ENCODE results near the gene RASGRP3. TPM values are rescaled to one million over a fixed set of nuclear protein-coding genes. Genes with fewer than 3 reads are reported as not detected.

RASGRP3 gene
- polyA plus RNA-seq, 1 of the 3 experiments (the other 2 are of a cell fraction): 72.5 TPM

DNA sequence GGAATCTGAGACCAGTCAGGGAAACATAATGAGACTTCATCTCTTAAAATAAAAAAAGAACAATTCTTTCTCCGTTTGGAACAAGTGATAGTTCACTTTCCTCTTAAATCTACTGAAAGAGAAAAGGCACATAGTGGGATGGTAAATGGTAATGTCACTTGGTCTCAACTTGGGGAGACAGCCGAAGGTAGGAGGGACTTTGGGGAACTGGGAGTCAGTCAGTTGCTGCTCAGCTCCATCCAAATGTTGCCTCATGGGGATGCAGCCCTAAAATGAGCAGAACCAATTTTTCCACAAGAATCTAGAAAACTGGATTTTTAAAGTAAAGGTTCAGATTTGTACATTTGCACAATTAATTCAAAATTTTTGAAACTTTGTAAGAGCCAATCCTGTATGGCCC lies 19.2 kb downstream of the RASGRP3 start (continued):
- TF ChIP-seq, protein P1, sequence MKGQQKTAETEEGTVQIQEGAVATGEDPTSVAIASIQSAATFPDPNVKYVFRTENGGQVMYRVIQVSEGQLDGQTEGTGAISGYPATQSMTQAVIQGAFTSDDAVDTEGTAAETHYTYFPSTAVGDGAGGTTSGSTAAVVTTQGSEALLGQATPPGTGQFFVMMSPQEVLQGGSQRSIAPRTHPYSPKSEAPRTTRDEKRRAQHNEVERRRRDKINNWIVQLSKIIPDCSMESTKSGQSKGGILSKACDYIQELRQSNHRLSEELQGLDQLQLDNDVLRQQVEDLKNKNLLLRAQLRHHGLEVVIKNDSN (IDR thresholded peaks at IDR 0.05; ENCODE audit: borderline replicate concordance, low read depth): no peak
- TF ChIP-seq, protein P2, sequence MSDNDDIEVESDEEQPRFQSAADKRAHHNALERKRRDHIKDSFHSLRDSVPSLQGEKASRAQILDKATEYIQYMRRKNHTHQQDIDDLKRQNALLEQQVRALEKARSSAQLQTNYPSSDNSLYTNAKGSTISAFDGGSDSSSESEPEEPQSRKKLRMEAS (IDR thresholded peaks at IDR 0.05; ENCODE audit: low read depth): no peak
- TF ChIP-seq POLR2AphosphoS5 (IDR thresholded peaks at IDR 0.05; ENCODE audit: low read depth, low read length) (no peak), NFIC (IDR thresholded peaks at IDR 0.05; ENCODE audit: borderline replicate concordance) (no peak)

DNA sequence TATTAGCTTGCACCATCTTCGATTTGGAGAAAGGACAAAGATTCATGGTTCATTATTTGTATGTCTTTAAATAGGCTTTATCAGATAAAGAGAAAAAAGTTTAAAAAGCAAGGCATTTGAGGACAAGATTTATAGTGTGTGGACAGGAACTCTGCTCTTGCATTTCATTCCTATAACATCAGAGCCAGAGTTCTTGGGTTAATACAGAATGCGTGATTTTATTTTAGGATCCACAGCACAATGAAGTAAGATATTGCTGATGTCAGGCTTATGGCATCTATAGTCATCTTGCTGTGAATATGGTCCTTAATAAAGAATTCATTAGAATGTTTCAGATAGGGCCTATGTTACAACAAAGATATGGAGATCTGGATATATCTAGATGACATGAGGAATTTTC lies 19.7 kb downstream of the RASGRP3 start:
- Histone ChIP-seq H3F3A (replicated peaks; ENCODE audit: insufficient read depth) (peaks cover 7% of the 10 kb centered on the region), H3K9me3 (no peaks in the 10 kb centered on the region), H3K4me2 (peak overlapping the region; percentile 28; the same call in 1 of the 2 replicates), H3K4me3 (ENCODE audit: low read depth in 2 of 2, low read length in 1 of 2) (no peak overlapping the region), H3K9me2 (no peaks in the 10 kb centered on the region), H3K79me2 (ENCODE audit: insufficient read depth) (no peaks in the 10 kb centered on the region), H4K20me1 (ENCODE audit: insufficient read depth) (no peaks in the 10 kb centered on the region), H3K36me3 (replicated peaks in 1 of 2; ENCODE audit: control insufficient read depth in 1 of 2, insufficient read depth in 2 of 2, low read length in 1 of 2) (no peaks in the 10 kb centered on the region), H3K27me3 (ENCODE audit: insufficient read depth) (no peaks in the 10 kb centered on the region), H2AFZ (ENCODE audit: low read depth) (no peak overlapping the region), H3K27ac (ENCODE audit: low read depth in 2 of 2, low read length in 1 of 2) (peak overlapping the region in 1 of 2 experiments; percentile 29; a peak in 3 of 4 replicates), H3K9ac (no peak overlapping the region), H3K4me1 (ENCODE audit: control insufficient read depth in 1 of 2, insufficient read depth in 2 of 2, low read depth in 1 of 2, low read length in 1 of 2) (peaks cover 0 to 21% of the 10 kb centered on the region in 2 experiments; a peak in 1 of 4 replicates)
- TF ChIP-seq NFIC (IDR thresholded peaks at IDR 0.05; ENCODE audit: borderline replicate concordance): peak; percentile 43; the same call in 1 of the 2 replicates
- TF ChIP-seq, protein P3, sequence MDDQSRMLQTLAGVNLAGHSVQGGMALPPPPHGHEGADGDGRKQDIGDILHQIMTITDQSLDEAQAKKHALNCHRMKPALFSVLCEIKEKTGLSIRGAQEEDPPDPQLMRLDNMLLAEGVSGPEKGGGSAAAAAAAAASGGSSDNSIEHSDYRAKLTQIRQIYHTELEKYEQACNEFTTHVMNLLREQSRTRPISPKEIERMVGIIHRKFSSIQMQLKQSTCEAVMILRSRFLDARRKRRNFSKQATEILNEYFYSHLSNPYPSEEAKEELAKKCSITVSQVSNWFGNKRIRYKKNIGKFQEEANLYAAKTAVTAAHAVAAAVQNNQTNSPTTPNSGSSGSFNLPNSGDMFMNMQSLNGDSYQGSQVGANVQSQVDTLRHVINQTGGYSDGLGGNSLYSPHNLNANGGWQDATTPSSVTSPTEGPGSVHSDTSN (IDR thresholded peaks at IDR 0.05): peak; percentile 89
- TF ChIP-seq JUND (IDR thresholded peaks at IDR 0.05): peak; percentile 82
- TF ChIP-seq TCF12 (IDR thresholded peaks at IDR 0.05): peak; percentile 82
- TF ChIP-seq POLR2AphosphoS5 (IDR thresholded peaks at IDR 0.05; ENCODE audit: low read depth, low read length): peak; percentile 18; the same call in 1 of the 2 replicates
- peak in 1 of 2 experiments; percentile 77; a peak in 2 of 4 replicates for TF ChIP-seq EP300 (IDR thresholded peaks at IDR 0.05; ENCODE audit: borderline replicate concordance in 1 of 2, low read depth in 1 of 2, low read length in 1 of 2)
- no peak for TF ChIP-seq SMC3 (IDR thresholded peaks at IDR 0.05; ENCODE audit: low read depth, low read length)
- peak; percentile 64; the same call in 1 of the 2 replicates for TF ChIP-seq FOSL2 (IDR thresholded peaks at IDR 0.05; ENCODE audit: borderline replicate concordance, low read depth)
- TF ChIP-seq, protein P2 (IDR thresholded peaks at IDR 0.05; ENCODE audit: low read depth): 0 out of 2 replicates have a peak, but pooled peaks have one; percentile 18
- TF ChIP-seq MEF2A (IDR thresholded peaks at IDR 0.05; ENCODE audit: borderline replicate concordance, low read depth): peak; percentile 89
- no peak for TF ChIP-seq MXI1 (IDR thresholded peaks at IDR 0.05; ENCODE audit: low read depth, low read length)
- no peak for TF ChIP-seq GATA2 (CRISPR knock-in tag; IDR thresholded peaks at IDR 0.05)
- peak; percentile 84 for TF ChIP-seq TEAD4 (IDR thresholded peaks at IDR 0.05; ENCODE audit: borderline replicate concordance, insufficient read depth)
- TF ChIP-seq, protein P4, sequence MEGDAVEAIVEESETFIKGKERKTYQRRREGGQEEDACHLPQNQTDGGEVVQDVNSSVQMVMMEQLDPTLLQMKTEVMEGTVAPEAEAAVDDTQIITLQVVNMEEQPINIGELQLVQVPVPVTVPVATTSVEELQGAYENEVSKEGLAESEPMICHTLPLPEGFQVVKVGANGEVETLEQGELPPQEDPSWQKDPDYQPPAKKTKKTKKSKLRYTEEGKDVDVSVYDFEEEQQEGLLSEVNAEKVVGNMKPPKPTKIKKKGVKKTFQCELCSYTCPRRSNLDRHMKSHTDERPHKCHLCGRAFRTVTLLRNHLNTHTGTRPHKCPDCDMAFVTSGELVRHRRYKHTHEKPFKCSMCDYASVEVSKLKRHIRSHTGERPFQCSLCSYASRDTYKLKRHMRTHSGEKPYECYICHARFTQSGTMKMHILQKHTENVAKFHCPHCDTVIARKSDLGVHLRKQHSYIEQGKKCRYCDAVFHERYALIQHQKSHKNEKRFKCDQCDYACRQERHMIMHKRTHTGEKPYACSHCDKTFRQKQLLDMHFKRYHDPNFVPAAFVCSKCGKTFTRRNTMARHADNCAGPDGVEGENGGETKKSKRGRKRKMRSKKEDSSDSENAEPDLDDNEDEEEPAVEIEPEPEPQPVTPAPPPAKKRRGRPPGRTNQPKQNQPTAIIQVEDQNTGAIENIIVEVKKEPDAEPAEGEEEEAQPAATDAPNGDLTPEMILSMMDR (IDR thresholded peaks at IDR 0.05): no peak
- no peak for TF ChIP-seq ELF1 (IDR thresholded peaks at IDR 0.05)
- TF ChIP-seq, protein P5, sequence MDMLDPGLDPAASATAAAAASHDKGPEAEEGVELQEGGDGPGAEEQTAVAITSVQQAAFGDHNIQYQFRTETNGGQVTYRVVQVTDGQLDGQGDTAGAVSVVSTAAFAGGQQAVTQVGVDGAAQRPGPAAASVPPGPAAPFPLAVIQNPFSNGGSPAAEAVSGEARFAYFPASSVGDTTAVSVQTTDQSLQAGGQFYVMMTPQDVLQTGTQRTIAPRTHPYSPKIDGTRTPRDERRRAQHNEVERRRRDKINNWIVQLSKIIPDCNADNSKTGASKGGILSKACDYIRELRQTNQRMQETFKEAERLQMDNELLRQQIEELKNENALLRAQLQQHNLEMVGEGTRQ (IDR thresholded peaks at IDR 0.05; ENCODE audit: borderline replicate concordance, low read depth, low read length): no peak
- peak; percentile 67; the same call in 1 of the 2 replicates for TF ChIP-seq RXRA (IDR thresholded peaks at IDR 0.05; ENCODE audit: borderline replicate concordance, low read depth)
- TF ChIP-seq GABPA (IDR thresholded peaks at IDR 0.05; ENCODE audit: low read depth): no peak
- 19% methylated on average over 2 of the region's 2 CpGs for WGBS (ENCODE audit: low lambda C conversion rate)
- POLR2A ChIA-PET: no interaction called here
- no peak for DNase-seq
- CTCF ChIA-PET: no interaction called here

All from SK-N-SH (cell line).